WERI-Rb-1 (cell line): ENCODE results near the gene UGDH.
"Not testable (repeated sequence)": the region's sequence is repeated elsewhere in the genome, so short reads cannot be mapped to it uniquely, and the experiment has no call there.

ENCODE experiments used
- DNase-seq: peaks from one replicate; pipeline ENCODE4 v3.0.0-alpha.2; 2020
- H3K27ac ChIP-seq: fragments of 250-450 bp; sonication (Bioruptor Pico); 2 replicates; pipeline ENCODE4 v1.5.1; 2020; ENCODE audit warnings: mild to moderate bottlenecking, moderate library complexity
- H3K27me3 ChIP-seq: fragments of 250-450 bp; sonication (Bioruptor Pico); 2 replicates; pipeline ENCODE4 v1.5.1; 2021; ENCODE audit warnings: mild to moderate bottlenecking, low read depth, moderate library complexity; ENCODE audit not compliant: insufficient read depth, severe bottlenecking
- H3K36me3 ChIP-seq: fragments of 250-450 bp; sonication (Bioruptor Pico); 2 replicates; pipeline ENCODE4 v1.5.1; 2020; ENCODE audit warnings: mild to moderate bottlenecking, moderate library complexity
- H3K4me3 ChIP-seq: 2 replicates; pipeline ENCODE4 v1.5.1; 2011; ENCODE audit warnings: low read depth, mild to moderate bottlenecking, control low read depth, low read length
- H3K9me3 ChIP-seq: fragments of 250-450 bp; sonication (Bioruptor Pico); 2 replicates; pipeline ENCODE4 v1.5.1; 2021; ENCODE audit warnings: mild to moderate bottlenecking, moderate library complexity; ENCODE audit not compliant: severe bottlenecking
- TF ChIP-seq, protein P1 (sequence below): IDR thresholded peaks from 2 replicates; pipeline ENCODE4 v1.5.1; 2011; ENCODE audit warnings: low read depth, mild to moderate bottlenecking, control low read depth, inconsistent platforms, low read length

Gene UGDH

DNA sequence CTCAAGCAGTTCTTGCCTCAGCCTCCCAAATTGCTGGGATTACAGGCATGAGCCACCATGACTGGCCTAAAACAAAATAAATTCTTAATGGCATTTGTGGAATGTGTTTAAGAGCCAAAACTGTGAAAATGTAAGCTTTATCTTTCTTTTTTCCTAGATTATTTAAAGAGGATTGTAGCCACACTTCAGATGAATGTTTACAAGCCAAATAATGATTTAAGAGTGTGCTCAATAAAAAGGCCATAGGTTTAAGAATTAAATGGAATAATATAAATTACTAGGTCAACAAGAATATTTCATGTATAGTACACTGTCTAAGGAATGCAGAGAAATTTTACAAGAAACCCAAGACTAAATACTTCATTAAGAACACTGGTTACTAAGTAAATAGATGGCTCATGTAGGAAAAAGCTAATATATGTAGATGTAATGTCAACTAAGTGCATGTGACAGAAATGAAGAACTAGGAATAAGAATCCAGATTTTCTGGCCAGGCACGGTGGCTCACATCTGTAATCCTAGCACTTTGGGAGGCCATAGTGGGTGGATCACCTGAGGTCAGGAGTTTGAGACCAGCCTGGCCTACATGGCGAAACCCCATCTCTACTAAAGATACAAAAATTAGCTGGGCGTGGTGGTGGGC, 21.3 kb upstream of the UGDH start:
- Histone ChIP-seq H3K27me3 (no peaks in the 10 kb centered on the region), H3K4me3 (no peak overlapping the region), H3K9me3 (peaks cover 2% of the 10 kb centered on the region), H3K27ac (no peak overlapping the region), H3K36me3 (no peaks in the 10 kb centered on the region; the same call in 1 of the 2 replicates)
- TF ChIP-seq, protein P1, sequence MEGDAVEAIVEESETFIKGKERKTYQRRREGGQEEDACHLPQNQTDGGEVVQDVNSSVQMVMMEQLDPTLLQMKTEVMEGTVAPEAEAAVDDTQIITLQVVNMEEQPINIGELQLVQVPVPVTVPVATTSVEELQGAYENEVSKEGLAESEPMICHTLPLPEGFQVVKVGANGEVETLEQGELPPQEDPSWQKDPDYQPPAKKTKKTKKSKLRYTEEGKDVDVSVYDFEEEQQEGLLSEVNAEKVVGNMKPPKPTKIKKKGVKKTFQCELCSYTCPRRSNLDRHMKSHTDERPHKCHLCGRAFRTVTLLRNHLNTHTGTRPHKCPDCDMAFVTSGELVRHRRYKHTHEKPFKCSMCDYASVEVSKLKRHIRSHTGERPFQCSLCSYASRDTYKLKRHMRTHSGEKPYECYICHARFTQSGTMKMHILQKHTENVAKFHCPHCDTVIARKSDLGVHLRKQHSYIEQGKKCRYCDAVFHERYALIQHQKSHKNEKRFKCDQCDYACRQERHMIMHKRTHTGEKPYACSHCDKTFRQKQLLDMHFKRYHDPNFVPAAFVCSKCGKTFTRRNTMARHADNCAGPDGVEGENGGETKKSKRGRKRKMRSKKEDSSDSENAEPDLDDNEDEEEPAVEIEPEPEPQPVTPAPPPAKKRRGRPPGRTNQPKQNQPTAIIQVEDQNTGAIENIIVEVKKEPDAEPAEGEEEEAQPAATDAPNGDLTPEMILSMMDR = no peak
- DNase-seq = no peak

DNA sequence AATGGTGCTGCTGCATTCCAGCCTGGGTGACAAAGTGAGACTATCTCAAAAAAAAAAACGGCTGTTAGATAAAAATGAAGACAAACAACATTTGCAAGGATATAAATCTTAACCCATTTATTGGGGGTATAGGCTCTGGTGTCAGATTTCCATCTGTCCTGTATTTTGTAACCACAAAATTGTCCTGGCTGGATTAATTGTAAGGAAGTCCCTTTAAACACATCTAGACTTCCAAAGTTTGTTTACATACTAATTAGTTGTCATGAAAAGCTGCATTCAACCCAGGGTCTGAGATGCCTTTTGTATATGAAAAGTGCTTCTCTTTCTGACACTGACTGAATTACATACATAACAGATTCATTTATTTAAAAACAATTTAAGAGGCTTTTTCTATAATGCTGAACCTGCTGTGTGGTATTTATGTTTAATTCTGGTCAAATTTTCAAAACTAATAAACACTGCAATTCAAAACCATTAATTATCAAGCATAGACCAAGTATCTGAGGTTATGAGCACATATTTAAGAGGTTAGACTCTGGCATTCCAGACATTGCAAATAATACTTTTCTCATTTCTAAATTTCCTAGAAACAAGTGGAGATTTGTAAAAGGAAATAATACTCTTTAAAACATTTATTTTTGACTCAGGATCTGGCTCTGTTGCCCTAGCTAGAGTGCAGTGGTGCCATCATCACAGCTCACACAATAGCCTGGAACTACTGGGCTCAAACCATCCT, 17.5 kb upstream of the UGDH start:
- TF ChIP-seq, protein P1 = no peak
- DNase-seq = no peak
- Histone ChIP-seq H3K9me3 (peaks cover 2% of the 10 kb centered on the region), H3K4me3 (no peak overlapping the region), H3K36me3 (no peaks in the 10 kb centered on the region; the same call in 1 of the 2 replicates), H3K27ac (no peak overlapping the region), H3K27me3 (no peaks in the 10 kb centered on the region)

DNA sequence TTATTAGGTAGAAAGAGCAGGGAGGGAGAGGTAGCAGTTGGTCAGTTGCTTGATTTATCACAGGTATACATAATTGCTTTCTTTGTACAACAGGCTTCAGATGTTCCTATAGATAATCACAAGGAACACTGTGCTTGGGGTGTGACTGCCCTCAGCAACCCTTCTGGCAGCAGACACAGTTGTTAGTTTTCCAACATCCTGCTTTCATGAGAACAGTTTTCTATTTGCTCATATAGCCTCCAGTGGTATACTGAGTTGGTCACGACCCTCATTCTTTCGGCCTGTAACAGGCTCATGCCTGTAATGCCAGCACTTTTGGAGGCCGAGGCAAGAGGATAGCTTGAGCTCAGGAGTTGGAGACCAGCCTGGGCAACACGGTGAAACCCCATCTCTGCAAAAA, 16.8 kb upstream of the UGDH start:
- H3K27me3 ChIP-seq, H3K9me3 ChIP-seq, H3K27ac ChIP-seq, H3K36me3 ChIP-seq, H3K4me3 ChIP-seq, DNase-seq: not testable (repeated sequence)

GRCh38 chr4:39543034-39543433, 15.8 kb upstream of the UGDH start:
- Histone ChIP-seq H3K27ac (no peak overlapping the region), H3K9me3 (peaks cover 2% of the 10 kb centered on the region), H3K4me3 (no peak overlapping the region), H3K27me3 (no peaks in the 10 kb centered on the region), H3K36me3 (no peaks in the 10 kb centered on the region)
- TF ChIP-seq, protein P1 = no peak
- no peak for DNase-seq

DNA sequence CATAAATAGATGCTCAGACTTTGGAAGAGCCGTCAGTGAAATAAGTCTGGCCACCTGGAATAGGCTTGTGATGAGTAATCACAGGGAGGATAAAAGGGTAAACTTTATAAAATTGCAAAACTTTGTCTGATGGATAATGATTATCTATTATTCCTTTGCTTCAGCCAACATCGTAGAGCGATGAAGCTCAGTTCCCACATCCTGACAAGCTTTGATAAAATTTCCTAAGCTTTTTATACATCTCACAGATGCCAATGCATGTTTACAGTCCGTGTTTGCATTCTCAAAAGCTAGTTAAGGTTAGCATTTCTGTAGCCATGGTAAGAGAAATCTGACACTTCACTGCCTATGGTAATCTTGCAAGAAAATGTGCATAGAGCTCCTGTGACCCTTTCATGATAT, 15.4 kb upstream of the UGDH start:
- TF ChIP-seq, protein P1 = no peak
- H3K36me3 ChIP-seq = no peaks in the 10 kb centered on the region
- H3K4me3 ChIP-seq = no peak overlapping the region
- H3K9me3 ChIP-seq = peaks cover 2% of the 10 kb centered on the region
- H3K27ac ChIP-seq = no peak overlapping the region
- H3K27me3 ChIP-seq = no peaks in the 10 kb centered on the region
- DNase-seq = no peak

DNA sequence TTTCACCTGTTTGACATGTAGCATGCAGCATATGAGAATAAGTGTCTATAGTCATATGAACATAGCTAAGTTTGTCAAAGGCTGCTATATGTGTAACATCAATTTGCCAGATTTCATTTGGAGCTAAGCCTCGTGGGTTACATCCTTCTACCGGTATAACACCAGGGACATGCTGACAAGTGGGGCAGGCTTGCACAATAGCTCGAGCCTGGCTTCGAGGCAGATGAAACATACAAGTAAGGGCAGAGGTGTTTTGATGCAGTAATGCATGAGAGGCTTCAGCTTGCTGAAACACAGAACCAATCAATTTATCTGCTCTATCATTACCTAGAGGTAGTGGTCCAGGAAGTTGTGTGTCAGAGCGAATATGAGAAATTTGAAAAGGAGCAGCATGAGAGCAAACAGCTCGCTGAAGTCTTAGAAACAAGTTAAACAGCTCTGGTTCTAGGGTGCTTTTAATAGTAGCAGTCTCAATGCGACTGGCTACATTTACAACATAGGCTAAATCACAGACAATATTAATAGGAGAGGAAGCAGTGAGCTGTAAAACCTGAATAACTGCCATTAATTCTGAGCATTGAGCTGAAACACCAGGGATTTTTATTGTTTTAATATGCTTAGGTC, 14.9 kb upstream of the UGDH start:
- DNase-seq = no peak
- H3K9me3 ChIP-seq = peaks cover 2% of the 10 kb centered on the region
- no peak overlapping the region for H3K4me3 ChIP-seq
- no peak overlapping the region for H3K27ac ChIP-seq
- no peaks in the 10 kb centered on the region for H3K27me3 ChIP-seq
- TF ChIP-seq, protein P1 = no peak
- no peaks in the 10 kb centered on the region for H3K36me3 ChIP-seq
